ENCODE results near the gene GLP2R. TPM values are rescaled to one million over a fixed set of nuclear protein-coding genes. Genes with fewer than 3 reads are reported as not detected.

GLP2R gene
- total RNA-seq, 1 donor from 2014 or later = 0.25 TPM

GRCh38 chr17:9798724-9799123, 27.0 kb upstream of the GLP2R start:
- Histone ChIP-seq H3K27me3 (ENCODE audit: control insufficient read depth, insufficient read depth, low read length) (no peaks in the 10 kb centered on the region), H3K4me3 (ENCODE audit: low read depth, low read length) (no peak overlapping the region), H3K36me3 (ENCODE audit: control insufficient read depth, insufficient read depth, low read length) (no peaks in the 10 kb centered on the region)
- TF ChIP-seq CTCF (IDR thresholded peaks at IDR 0.05; ENCODE audit: insufficient read depth, low read length, poor library complexity, severe bottlenecking) = no peak
- DNase-seq (ENCODE audit: low read depth) = no peak

GRCh38 chr17:9801505-9801904, 24.2 kb upstream of the GLP2R start:
- peaks cover 5% of the 10 kb centered on the region for H3K27me3 ChIP-seq (ENCODE audit: control insufficient read depth, insufficient read depth, low read length)
- no peaks in the 10 kb centered on the region for H3K36me3 ChIP-seq (ENCODE audit: control insufficient read depth, insufficient read depth, low read length)
- no peak for TF ChIP-seq CTCF (IDR thresholded peaks at IDR 0.05; ENCODE audit: insufficient read depth, low read length, poor library complexity, severe bottlenecking)
- DNase-seq (ENCODE audit: low read depth) = no peak
- H3K4me3 ChIP-seq (ENCODE audit: low read depth, low read length) = no peak overlapping the region

GRCh38 chr17:9802294-9802693, 23.4 kb upstream of the GLP2R start:
- no peaks in the 10 kb centered on the region for H3K36me3 ChIP-seq (ENCODE audit: control insufficient read depth, insufficient read depth, low read length)
- TF ChIP-seq CTCF (IDR thresholded peaks at IDR 0.05; ENCODE audit: insufficient read depth, low read length, poor library complexity, severe bottlenecking) = no peak
- DNase-seq (ENCODE audit: low read depth) = no peak

DNA sequence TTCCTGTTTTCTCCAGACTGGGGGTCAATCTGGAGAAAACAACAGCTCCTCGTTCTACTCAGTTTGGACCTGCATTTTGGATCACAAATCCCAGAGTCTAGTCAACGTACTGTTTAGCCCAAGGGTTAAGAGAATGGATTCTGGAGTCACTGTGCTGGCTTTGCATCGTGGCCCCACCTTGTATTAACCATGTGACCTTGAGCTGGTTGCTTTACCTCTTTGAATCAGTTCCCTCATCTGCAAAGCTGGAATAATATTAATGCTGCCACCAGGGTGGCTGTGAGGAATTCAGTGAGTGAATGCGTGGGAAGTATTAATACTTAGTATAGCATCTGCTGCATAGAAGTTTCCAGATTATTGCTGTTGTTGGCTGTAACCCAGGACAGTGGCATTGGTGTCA, 23.0 kb upstream of the GLP2R start:
- H3K4me3 ChIP-seq (ENCODE audit: low read depth, low read length) = no peak overlapping the region
- no peaks in the 10 kb centered on the region for H3K36me3 ChIP-seq (ENCODE audit: control insufficient read depth, insufficient read depth, low read length)
- no peak for TF ChIP-seq CTCF (IDR thresholded peaks at IDR 0.05; ENCODE audit: insufficient read depth, low read length, poor library complexity, severe bottlenecking)
- no peak for DNase-seq (ENCODE audit: low read depth)
- peaks cover 5% of the 10 kb centered on the region for H3K27me3 ChIP-seq (ENCODE audit: control insufficient read depth, insufficient read depth, low read length)

More at GRCh38 chr17:9802294-9802693, 23.4 kb upstream of the GLP2R start:
- H3K4me3 ChIP-seq (ENCODE audit: low read depth, low read length) = no peak overlapping the region
- H3K27me3 ChIP-seq (ENCODE audit: control insufficient read depth, insufficient read depth, low read length) = peaks cover 5% of the 10 kb centered on the region

DNA sequence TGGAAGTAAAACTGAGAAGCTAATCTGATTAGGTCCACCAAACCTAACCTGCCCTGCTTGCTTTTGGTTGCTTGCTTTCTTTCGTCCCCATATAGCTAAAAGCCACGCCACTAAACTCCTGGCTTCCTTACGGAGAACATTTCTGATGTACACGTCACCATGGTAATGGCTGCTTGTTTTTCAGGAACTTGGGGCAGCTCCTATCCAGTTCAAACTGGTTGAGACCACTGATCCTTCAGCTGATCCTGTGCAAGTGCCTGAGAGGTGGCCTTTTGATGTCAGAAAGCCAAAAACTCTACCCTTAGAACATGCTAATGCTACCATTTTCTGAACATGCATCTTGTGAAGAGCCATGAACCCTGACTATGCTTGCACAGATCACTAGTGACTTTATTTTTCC, 20.0 kb upstream of the GLP2R start:
- Histone ChIP-seq H3K4me3 (ENCODE audit: low read depth, low read length) (no peak overlapping the region), H3K27me3 (ENCODE audit: control insufficient read depth, insufficient read depth, low read length) (peaks cover 5% of the 10 kb centered on the region), H3K36me3 (ENCODE audit: control insufficient read depth, insufficient read depth, low read length) (no peaks in the 10 kb centered on the region)
- no peak for TF ChIP-seq CTCF (IDR thresholded peaks at IDR 0.05; ENCODE audit: insufficient read depth, low read length, poor library complexity, severe bottlenecking)
- no peak for DNase-seq (ENCODE audit: low read depth)

DNA sequence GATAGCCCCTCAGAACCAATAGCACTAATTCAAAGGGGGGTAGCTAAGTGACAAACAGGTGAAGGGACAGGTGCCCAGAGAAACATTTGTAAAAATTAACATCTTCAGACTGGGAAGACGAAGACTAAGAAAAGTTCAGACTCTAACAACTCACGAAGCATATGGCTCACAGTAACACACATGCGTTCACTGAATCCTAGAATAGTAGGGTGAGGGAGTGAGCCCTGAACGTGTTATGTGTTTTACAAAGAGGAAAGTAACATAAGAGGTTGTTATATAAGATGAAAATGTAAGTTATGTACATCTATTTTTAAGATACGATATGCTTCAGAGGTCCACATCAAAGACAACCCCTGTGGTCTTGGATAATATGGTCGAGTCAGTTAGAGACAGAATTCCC, 19.0 kb upstream of the GLP2R start:
- Histone ChIP-seq H3K27me3 (ENCODE audit: control insufficient read depth, insufficient read depth, low read length) (peaks cover 5% of the 10 kb centered on the region), H3K36me3 (ENCODE audit: control insufficient read depth, insufficient read depth, low read length) (no peaks in the 10 kb centered on the region), H3K4me3 (ENCODE audit: low read depth, low read length) (no peak overlapping the region)
- no peak for TF ChIP-seq CTCF (IDR thresholded peaks at IDR 0.05; ENCODE audit: insufficient read depth, low read length, poor library complexity, severe bottlenecking)
- no peak for DNase-seq (ENCODE audit: low read depth)
